ENCODE data around the gene COBLL1. TPM values are rescaled to one million over a fixed set of nuclear protein-coding genes. Genes with fewer than 3 reads are reported as not detected.

Gene COBLL1
- total RNA-seq, 2 donors from 2014 or later = 20.7 to 23.9 TPM

DNA sequence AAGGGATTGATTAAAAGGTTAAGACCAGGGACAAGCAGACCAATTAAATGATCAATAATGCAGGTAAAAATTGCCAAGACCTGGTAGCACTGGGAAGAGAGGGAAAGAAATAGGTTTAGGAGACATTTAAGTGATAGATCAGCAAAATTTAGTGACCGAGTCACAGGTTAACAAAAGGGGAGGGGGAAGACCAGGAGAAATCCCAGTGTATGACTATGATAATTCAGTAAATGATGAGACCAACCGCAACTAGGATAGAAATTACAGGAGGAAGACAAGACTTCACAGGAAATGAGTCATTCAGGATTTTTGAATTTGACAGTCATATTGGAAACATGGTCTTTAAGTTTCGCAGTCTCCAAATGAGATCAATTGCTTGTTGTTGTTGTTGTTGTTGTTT, 62.9 kb downstream of the COBLL1 start:
- intact Hi-C loops (cut with DNase I) = no loop called here

DNA sequence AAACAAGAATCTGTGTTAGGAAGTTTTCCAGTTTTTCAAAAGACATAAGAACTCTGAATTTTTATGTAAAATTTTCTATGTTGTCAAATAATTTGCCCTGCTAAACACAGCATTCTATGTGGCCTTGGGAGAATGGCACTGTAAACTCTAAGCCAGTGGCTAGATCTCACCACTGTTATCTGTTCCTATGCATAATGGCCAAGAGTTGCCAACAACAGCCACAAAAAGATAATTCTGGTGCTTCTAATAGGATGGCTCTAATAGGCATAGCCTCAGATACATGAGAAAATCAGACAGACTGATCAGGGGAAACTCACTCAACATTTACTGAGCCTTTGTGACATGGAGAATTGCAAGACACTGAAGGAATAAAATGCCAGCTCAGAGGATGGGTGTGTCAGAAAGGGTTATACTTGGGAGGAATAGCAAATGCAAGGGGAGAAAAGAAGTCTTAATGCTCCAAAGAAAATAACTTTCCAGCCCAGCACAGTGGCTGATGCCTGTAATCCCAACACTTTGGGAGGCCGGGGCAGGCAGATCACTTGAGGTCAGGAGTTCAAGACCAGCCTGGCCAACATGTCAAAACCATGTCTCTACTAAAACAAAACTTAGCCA, 63.7 kb downstream of the COBLL1 start:
- peaks cover 7% of the 10 kb centered on the region for H3K4me1 ChIP-seq
- no peaks in the 10 kb centered on the region for H3K9me3 ChIP-seq
- no peak overlapping the region for H3K27ac ChIP-seq
- intact Hi-C loops (cut with DNase I) = no loop called here
- TF ChIP-seq, protein P1, sequence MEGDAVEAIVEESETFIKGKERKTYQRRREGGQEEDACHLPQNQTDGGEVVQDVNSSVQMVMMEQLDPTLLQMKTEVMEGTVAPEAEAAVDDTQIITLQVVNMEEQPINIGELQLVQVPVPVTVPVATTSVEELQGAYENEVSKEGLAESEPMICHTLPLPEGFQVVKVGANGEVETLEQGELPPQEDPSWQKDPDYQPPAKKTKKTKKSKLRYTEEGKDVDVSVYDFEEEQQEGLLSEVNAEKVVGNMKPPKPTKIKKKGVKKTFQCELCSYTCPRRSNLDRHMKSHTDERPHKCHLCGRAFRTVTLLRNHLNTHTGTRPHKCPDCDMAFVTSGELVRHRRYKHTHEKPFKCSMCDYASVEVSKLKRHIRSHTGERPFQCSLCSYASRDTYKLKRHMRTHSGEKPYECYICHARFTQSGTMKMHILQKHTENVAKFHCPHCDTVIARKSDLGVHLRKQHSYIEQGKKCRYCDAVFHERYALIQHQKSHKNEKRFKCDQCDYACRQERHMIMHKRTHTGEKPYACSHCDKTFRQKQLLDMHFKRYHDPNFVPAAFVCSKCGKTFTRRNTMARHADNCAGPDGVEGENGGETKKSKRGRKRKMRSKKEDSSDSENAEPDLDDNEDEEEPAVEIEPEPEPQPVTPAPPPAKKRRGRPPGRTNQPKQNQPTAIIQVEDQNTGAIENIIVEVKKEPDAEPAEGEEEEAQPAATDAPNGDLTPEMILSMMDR (IDR thresholded peaks at IDR 0.05) = no peak
- H3K36me3 ChIP-seq = no peaks in the 10 kb centered on the region
- no peak overlapping the region for H3K9ac ChIP-seq (ENCODE audit: low read depth in 2 of 2, low read length in 2 of 2)
- H3K4me3 ChIP-seq = no peak overlapping the region
- no peak for DNase-seq
- no peaks in the 10 kb centered on the region for H3K27me3 ChIP-seq

More for the DNA sequence above, 62.9 kb downstream of the COBLL1 start:
- no peak overlapping the region for H3K9ac ChIP-seq (ENCODE audit: low read depth in 2 of 2, low read length in 2 of 2)
- H3K27ac ChIP-seq = no peak overlapping the region
- no peak for DNase-seq
- no peaks in the 10 kb centered on the region for H3K36me3 ChIP-seq
- H3K4me1 ChIP-seq = peaks cover 7% of the 10 kb centered on the region
- no peak overlapping the region for H3K4me3 ChIP-seq
- H3K27me3 ChIP-seq = no peaks in the 10 kb centered on the region
- H3K9me3 ChIP-seq = no peaks in the 10 kb centered on the region
- TF ChIP-seq, protein P1 (IDR thresholded peaks at IDR 0.05) = no peak

DNA sequence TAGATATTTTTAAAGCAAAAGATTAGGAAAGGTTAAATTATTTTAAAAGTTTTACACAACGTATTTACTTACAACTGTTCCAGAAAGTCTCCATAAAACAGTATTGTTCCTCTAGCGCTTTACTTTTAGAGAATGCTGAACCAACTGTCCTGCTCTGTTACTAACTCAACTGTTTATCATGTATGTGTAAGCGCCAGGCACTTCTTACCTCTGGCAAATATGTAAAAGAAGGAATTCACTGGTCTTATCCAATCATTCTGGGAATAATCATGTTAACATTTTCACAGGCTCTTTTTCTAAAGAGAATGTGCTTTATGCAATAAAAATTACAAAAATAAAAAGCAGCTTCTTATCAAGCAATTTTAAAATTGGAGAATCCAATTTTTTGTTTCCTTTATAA, 68.0 kb downstream of the COBLL1 start:
- no peak for DNase-seq
- intact Hi-C loops (cut with DNase I) = no loop called here

DNA sequence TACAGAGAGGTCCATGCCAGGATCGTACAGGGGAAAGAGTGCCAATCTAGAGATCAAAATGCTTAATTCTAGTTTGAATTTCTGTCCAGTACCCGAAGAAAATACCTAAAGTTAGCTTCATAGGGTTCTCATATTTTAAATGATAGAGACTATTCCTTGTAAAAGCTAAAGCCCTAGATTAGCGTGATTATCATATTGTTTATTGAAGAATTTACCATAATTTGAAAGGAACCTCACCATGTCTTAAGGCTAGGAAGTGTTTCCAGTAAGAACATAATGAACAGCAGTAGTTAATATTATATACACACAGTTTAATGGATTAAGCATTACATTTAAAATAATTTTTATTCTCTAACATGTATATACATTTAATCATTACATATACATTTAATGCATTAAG, 68.5 kb downstream of the COBLL1 start:
- H3K4me3 ChIP-seq = no peak overlapping the region
- no peak overlapping the region for H3K27ac ChIP-seq
- no peak for DNase-seq
- no peak overlapping the region for H3K9ac ChIP-seq (ENCODE audit: low read depth in 2 of 2, low read length in 2 of 2)
- no peaks in the 10 kb centered on the region for H3K27me3 ChIP-seq
- intact Hi-C loops (cut with DNase I) = no loop called here
- TF ChIP-seq, protein P1 (IDR thresholded peaks at IDR 0.05) = no peak
- no peaks in the 10 kb centered on the region for H3K9me3 ChIP-seq
- no peaks in the 10 kb centered on the region for H3K4me1 ChIP-seq
- no peaks in the 10 kb centered on the region for H3K36me3 ChIP-seq

More for the DNA sequence above, 68.0 kb downstream of the COBLL1 start:
- Histone ChIP-seq H3K4me3 (no peak overlapping the region), H3K9ac (ENCODE audit: low read depth in 2 of 2, low read length in 2 of 2) (no peak overlapping the region), H3K27ac (no peak overlapping the region), H3K36me3 (no peaks in the 10 kb centered on the region), H3K9me3 (no peaks in the 10 kb centered on the region), H3K27me3 (no peaks in the 10 kb centered on the region), H3K4me1 (no peaks in the 10 kb centered on the region)
- TF ChIP-seq, protein P1 (IDR thresholded peaks at IDR 0.05) = no peak

DNA sequence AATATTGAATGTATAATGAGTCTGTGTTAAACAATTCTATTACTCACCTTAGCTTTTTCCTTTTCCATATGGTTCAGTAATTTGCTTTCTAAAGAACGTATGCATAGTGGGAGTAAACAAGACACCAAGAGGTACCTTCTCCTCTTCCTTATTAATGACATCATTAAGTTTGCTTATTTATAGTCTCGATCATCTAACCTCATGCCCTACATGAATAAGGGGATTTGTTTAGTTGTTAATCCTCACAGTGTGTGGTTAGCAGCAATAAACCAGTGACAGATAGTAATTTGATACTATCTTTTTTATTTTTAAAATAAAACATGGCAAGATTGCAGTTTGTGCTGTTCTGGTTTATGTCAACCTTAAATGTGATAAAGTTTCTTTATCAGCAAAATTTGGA, 69.7 kb downstream of the COBLL1 start:
- Histone ChIP-seq H3K4me1 (no peaks in the 10 kb centered on the region), H3K9ac (ENCODE audit: low read depth in 2 of 2, low read length in 2 of 2) (no peak overlapping the region), H3K36me3 (no peaks in the 10 kb centered on the region), H3K27ac (no peak overlapping the region), H3K27me3 (no peaks in the 10 kb centered on the region), H3K9me3 (no peaks in the 10 kb centered on the region), H3K4me3 (no peak overlapping the region)
- DNase-seq = no peak
- TF ChIP-seq, protein P1 (IDR thresholded peaks at IDR 0.05) = no peak
- intact Hi-C loops (cut with DNase I) = no loop called here

All from colonic mucosa (tissue), 4 donors.